ENCODE measurements around the gene SLC22A13.

DNA sequence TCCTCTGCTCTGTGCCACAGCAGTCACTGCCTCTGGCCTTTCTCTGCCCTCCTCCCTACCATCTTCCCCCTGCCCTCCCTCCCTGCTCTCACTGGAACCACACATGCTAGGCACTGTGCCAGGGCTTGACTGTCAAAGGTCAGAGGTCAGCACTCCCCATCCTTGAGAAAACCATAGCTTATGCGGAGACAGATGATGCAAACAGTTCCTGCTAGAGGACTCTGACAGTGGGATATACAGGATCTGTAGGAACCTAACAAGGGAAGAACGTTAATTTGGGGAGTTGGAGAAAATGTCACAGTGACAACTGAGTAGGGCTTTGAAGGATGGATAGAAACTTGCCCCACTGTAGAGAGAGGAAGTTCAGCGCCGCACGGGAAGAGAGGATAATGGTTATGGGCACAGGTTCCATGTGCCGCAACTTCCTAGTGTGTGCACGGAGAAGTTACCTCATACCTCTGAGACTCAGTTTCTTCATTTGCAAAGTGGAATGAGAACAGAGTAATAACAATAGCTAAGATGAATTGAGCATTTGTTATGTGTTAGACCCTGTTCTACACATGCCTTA lies 51.7 kb downstream of the SLC22A13 start:
- TF ChIP-seq, protein P1, sequence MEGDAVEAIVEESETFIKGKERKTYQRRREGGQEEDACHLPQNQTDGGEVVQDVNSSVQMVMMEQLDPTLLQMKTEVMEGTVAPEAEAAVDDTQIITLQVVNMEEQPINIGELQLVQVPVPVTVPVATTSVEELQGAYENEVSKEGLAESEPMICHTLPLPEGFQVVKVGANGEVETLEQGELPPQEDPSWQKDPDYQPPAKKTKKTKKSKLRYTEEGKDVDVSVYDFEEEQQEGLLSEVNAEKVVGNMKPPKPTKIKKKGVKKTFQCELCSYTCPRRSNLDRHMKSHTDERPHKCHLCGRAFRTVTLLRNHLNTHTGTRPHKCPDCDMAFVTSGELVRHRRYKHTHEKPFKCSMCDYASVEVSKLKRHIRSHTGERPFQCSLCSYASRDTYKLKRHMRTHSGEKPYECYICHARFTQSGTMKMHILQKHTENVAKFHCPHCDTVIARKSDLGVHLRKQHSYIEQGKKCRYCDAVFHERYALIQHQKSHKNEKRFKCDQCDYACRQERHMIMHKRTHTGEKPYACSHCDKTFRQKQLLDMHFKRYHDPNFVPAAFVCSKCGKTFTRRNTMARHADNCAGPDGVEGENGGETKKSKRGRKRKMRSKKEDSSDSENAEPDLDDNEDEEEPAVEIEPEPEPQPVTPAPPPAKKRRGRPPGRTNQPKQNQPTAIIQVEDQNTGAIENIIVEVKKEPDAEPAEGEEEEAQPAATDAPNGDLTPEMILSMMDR (IDR thresholded peaks at IDR 0.05): no peak
- TF ChIP-seq EZH2 (IDR thresholded peaks at IDR 0.05) (no peak), EZH2phosphoT487 (IDR thresholded peaks at IDR 0.05) (no peak)
